B cell (primary cell): ENCODE results near the gene DECR2. TPM values are rescaled to one million over a fixed set of nuclear protein-coding genes. Genes with fewer than 3 reads are reported as not detected.
"Not testable (repeated sequence)": the region's sequence is repeated elsewhere in the genome, so short reads cannot be mapped to it uniquely, and the experiment has no call there.

Experiments used
- ATAC-seq: fragments of 200-7000 bp; cut with Tn5 transposase; one replicate; pipeline ENCODE4 v1.10.0; 2021; ENCODE audit warnings: low read depth, mild to moderate bottlenecking, moderate number of reproducible peaks, moderate library complexity
- CTCF ChIA-PET: fragments of 350-600 bp; sonication (Branson Sonifier 250); formaldehyde crosslinking; loops from one replicate; lab custom pipeline; 2021; ENCODE audit warnings: antibody characterized with exemption, inconsistent platforms; lab: Charles Lee
- POLR2A ChIA-PET: fragments of 350-600 bp; sonication (Branson Sonifier 250); formaldehyde crosslinking; loops from one replicate; lab custom pipeline; 2021; ENCODE audit warnings: antibody characterized with exemption; lab: Charles Lee
- DNase-seq: peaks from one replicate; pipeline ENCODE4 v3.0.0; 2013
- H2AFZ ChIP-seq: 2 replicates; pipeline ENCODE4 v1.6.1; 2012; ENCODE audit warnings: mild to moderate bottlenecking, low read depth, low read length; ENCODE audit not compliant: insufficient read depth, poor library complexity, severe bottlenecking
- H3K27ac ChIP-seq, 2 donors: 1 replicate in 1 of 2; 2 replicates in 1 of 2; pipeline ENCODE4 v1.5.1; 2012 to 2013; ENCODE audit warnings: low read length in 2 of 2, mild to moderate bottlenecking in 2 of 2, moderate library complexity in 1 of 2
- H3K27me3 ChIP-seq, 4 experiments: fragments of 200-600 bp in 1 of 4; sonication (generic) in 1 of 4; replicated peaks in 1 of 4; 1 replicate in 2 of 4; 2 replicates in 2 of 4; pipeline versions ENCODE4 v1.6.1 to v1.7.0; 2013 to 2016; ENCODE audit warnings: low read length in 3 of 4, mild to moderate bottlenecking in 2 of 4, mixed read lengths in 1 of 4, moderate library complexity in 1 of 4; ENCODE audit not compliant: insufficient read depth in 4 of 4, control insufficient read depth in 3 of 4; ENCODE audit errors: control extremely low read depth in 1 of 4
- H3K36me3 ChIP-seq, 2 experiments: replicated peaks in 1 of 2; 1 replicate in 1 of 2; 2 replicates in 1 of 2; pipeline versions ENCODE4 v1.6.1 to v1.7.1; 2013; ENCODE audit warnings: low read length in 1 of 2; ENCODE audit not compliant: insufficient read depth in 2 of 2, control insufficient read depth in 1 of 2; ENCODE audit errors: control extremely low read depth in 1 of 2, extremely low read depth in 1 of 2
- H3K4me1 ChIP-seq, 2 donors: fragments of 200-600 bp in 1 of 2; sonication (generic) in 1 of 2; 1 replicate in 1 of 2; 2 replicates in 1 of 2; pipeline versions ENCODE4 v1.5.1 to v1.6.1; 2013 to 2017; ENCODE audit warnings: low read length in 2 of 2; ENCODE audit not compliant: control insufficient read depth in 2 of 2, insufficient read depth in 2 of 2
- H3K4me2 ChIP-seq: replicated peaks from 2 replicates; pipeline ENCODE3; 2012; ENCODE audit warnings: mild to moderate bottlenecking, low read depth, low read length; ENCODE audit not compliant: poor library complexity, severe bottlenecking
- H3K4me3 ChIP-seq, 5 experiments: fragments of 200-600 bp in 1 of 5; sonication (generic) in 1 of 5; 1 replicate in 3 of 5; 2 replicates in 2 of 5; pipeline versions ENCODE4 v1.5.1 to v1.7.0; 2011 to 2016; ENCODE audit warnings: low read length in 4 of 5, mild to moderate bottlenecking in 4 of 5, low read depth in 2 of 5, control low read depth in 1 of 5, moderate library complexity in 1 of 5; ENCODE audit not compliant: insufficient read depth in 1 of 5; ENCODE audit errors: control extremely low read depth in 1 of 5, extremely low read depth in 1 of 5
- H3K79me2 ChIP-seq: fragments of 200-600 bp; sonication (generic); one replicate; pipeline ENCODE4 v1.6.0; 2016; ENCODE audit warnings: low read length; ENCODE audit not compliant: control insufficient read depth, insufficient read depth
- H3K9ac ChIP-seq: fragments of 200-600 bp; sonication (generic); 2 replicates; pipeline ENCODE4 v1.6.1; 2017; ENCODE audit warnings: mild to moderate bottlenecking, low read length, moderate library complexity
- H3K9me3 ChIP-seq, 3 donors: one replicate each; pipeline versions ENCODE4 v1.6.1 to v1.7.1; 2013; ENCODE audit warnings: low read length in 2 of 3; ENCODE audit not compliant: control insufficient read depth in 2 of 3, insufficient read depth in 1 of 3; ENCODE audit errors: control extremely low read depth in 1 of 3
- H4K20me1 ChIP-seq: 2 replicates; pipeline ENCODE4 v1.6.0; 2012; ENCODE audit warnings: mild to moderate bottlenecking, low read length; ENCODE audit not compliant: insufficient read depth, control insufficient read depth, poor library complexity, severe bottlenecking
- H3K27ac Mint-ChIP-seq: one replicate; pipeline ENCODE4 v1.8.0; 2021; ENCODE audit warnings: mixed read lengths
- H3K27me3 Mint-ChIP-seq: one replicate; pipeline ENCODE4 v1.8.0; 2021; ENCODE audit warnings: mixed read lengths
- H3K4me1 Mint-ChIP-seq: one replicate; pipeline ENCODE4 v1.8.0; 2021; ENCODE audit warnings: mixed read lengths
- H3K4me3 Mint-ChIP-seq: one replicate; pipeline ENCODE4 v1.8.0; 2021; ENCODE audit warnings: mixed read lengths
- H3K9me3 Mint-ChIP-seq: one replicate; pipeline ENCODE4 v1.8.0; 2022; ENCODE audit warnings: mixed read lengths; ENCODE audit not compliant: insufficient read depth
- CTCF ChIP-seq: fragments of 200-600 bp; IDR thresholded peaks from one replicate; pipeline ENCODE4 v1.8.0; 2022; ENCODE audit warnings: antibody characterized with exemption, mild to moderate bottlenecking
- EZH2 ChIP-seq: IDR thresholded peaks from 2 replicates; pipeline ENCODE4 v1.6.1; 2012; ENCODE audit warnings: borderline replicate concordance, low read depth, mild to moderate bottlenecking, moderate library complexity, low read length; ENCODE audit not compliant: insufficient read depth, poor library complexity, severe bottlenecking
- whole genome bisulfite sequencing: methylation state at CpG from one replicate; pipeline ENCODE4 v1.1.5; 2013; ENCODE audit warnings: missing lambda C conversion rate; ENCODE audit not compliant: insufficient coverage; 5-methylcytosine and 5-hydroxymethylcytosine counted together
- intact Hi-C: fragments of 100-400 bp; cut with micrococcal nuclease; formaldehyde crosslinking; loops from one replicate; pipeline ENCODE4 v1.10.0; 2022
- polyA plus RNA-seq: library from polyadenylated mRNA; depleted of rRNA; stranded (reverse); fragments of >200 nt; gene quantifications from 2 replicates; pipeline ENCODE4 v1.2.3, GENCODE V29; 2012
- total RNA-seq, 2 donors: library from RNA; stranded (reverse); fragments of 120-200 nt in 1 of 2; gene quantifications; 1 replicate in 1 of 2; 2 replicates in 1 of 2; pipeline versions ENCODE4 v1.2.3 to v1.2.4, GENCODE V29; 2013 to 2022

Gene DECR2
- total and polyA plus RNA-seq, 2 donors (not counting 1 experiment from before 2014, with no cell fraction given), result 11.0 to 16.3 TPM

- peaks cover 18% of the 10 kb centered on the region for H3K4me1 Mint-ChIP-seq
- H3K4me3 Mint-ChIP-seq, result not testable (repeated sequence)
These were observed 13.7 kb upstream of the DECR2 start for GRCh38 chr16:387761-388666.

GRCh38 chr16:389352-389751, 12.3 kb upstream of the DECR2 start:
- CTCF ChIA-PET, result interaction anchor here (1.2 kb wide), 1 partner anchor 11 kb away, joined by 3 read pairs; no protein-coding TSS in a partner anchor
- intact Hi-C loops, result no loop called here
- WGBS, result 88% methylated on average over 9 of the region's 10 CpGs

More at GRCh38 chr16:387761-388666, 13.7 kb upstream of the DECR2 start:
- H3K9ac ChIP-seq, POLR2A ChIA-PET, H3K36me3 ChIP-seq, H3K4me2 ChIP-seq, H3K9me3 ChIP-seq, H3K27me3 ChIP-seq, H3K27me3 Mint-ChIP-seq, H3K27ac ChIP-seq, H3K9me3 Mint-ChIP-seq, ATAC-seq, H3K79me2 ChIP-seq, H2AFZ ChIP-seq, DNase-seq, intact Hi-C loops, H4K20me1 ChIP-seq, H3K4me3 ChIP-seq, H3K27ac Mint-ChIP-seq: not testable (repeated sequence)
- H3K4me1 ChIP-seq, result peaks cover 13 to 16% of the 10 kb centered on the region in 2 donors
- CTCF ChIA-PET, result interaction anchor here (1.2 kb wide), 1 partner anchor 12 kb away, joined by 3 read pairs; no protein-coding TSS in a partner anchor
- 95% methylated on average over 12 of the region's 20 CpGs for WGBS

More at GRCh38 chr16:389352-389751, 12.3 kb upstream of the DECR2 start:
- no peak overlapping the region for H3K27ac Mint-ChIP-seq
- POLR2A ChIA-PET, result interaction anchor here (0.7 kb wide), 1 partner anchor 335 kb away, joined by 3 read pairs; no protein-coding TSS in a partner anchor
- H3K9me3 Mint-ChIP-seq, result no peaks in the 10 kb centered on the region
- Histone ChIP-seq H3K27ac (no peak overlapping the region), H3K4me2 (no peak overlapping the region), H3K27me3 (no peaks in the 10 kb centered on the region), H4K20me1 (no peaks in the 10 kb centered on the region), H3K9ac (no peak overlapping the region), H3K9me3 (peaks cover 0 to 5% (median 0%) of the 10 kb centered on the region in 3 donors), H3K79me2 (no peaks in the 10 kb centered on the region), H3K4me1 (peaks cover 0 to 3% of the 10 kb centered on the region in 2 donors), H3K4me3 (no peak overlapping the region), H2AFZ (no peak overlapping the region), H3K36me3 (no peaks in the 10 kb centered on the region)
- TF ChIP-seq CTCF (no peak), EZH2 (no peak)
- peaks cover 6% of the 10 kb centered on the region for H3K4me1 Mint-ChIP-seq
- no peaks in the 10 kb centered on the region for H3K27me3 Mint-ChIP-seq
- no peak overlapping the region for H3K4me3 Mint-ChIP-seq
- no peak for DNase-seq
- no peak for ATAC-seq
